Activated CD8-positive, alpha-beta T cell treated with anti-CD3 and anti-CD28 coated beads, Interleukin-2, amount 10 ng/mL, durations not matched to agents 7 days and 5 days (primary cell): ENCODE measurements around the gene GPRIN3. TPM values are rescaled to one million over a fixed set of nuclear protein-coding genes. Genes with fewer than 3 reads are reported as not detected.
"Not testable (repeated sequence)": the region's sequence is repeated elsewhere in the genome, so short reads cannot be mapped to it uniquely, and the experiment has no call there.

Source experiments
- ATAC-seq: fragments of 150-1000 bp; cut with Tn5 transposase; one replicate; pipeline ENCODE4 v1.10.0; 2021; ENCODE audit warnings: moderate library complexity
- CTCF ChIA-PET: fragments of 350-600 bp; sonication (Branson Sonifier 250); formaldehyde crosslinking; loops from one replicate; lab custom pipeline; 2021; ENCODE audit warnings: antibody characterized with exemption; lab: Charles Lee
- POLR2A ChIA-PET: fragments of 350-600 bp; sonication (Branson Sonifier 250); formaldehyde crosslinking; loops from one replicate; lab custom pipeline; 2021; ENCODE audit warnings: antibody characterized with exemption; lab: Charles Lee
- DNase-seq: peaks from one replicate; pipeline ENCODE4 v3.0.0-alpha.2; 2020
- H3K27ac Mint-ChIP-seq: one replicate; pipeline ENCODE4 v1.8.0; 2021; ENCODE audit warnings: mild to moderate bottlenecking, mixed read lengths
- H3K27me3 Mint-ChIP-seq: one replicate; pipeline ENCODE4 v1.8.0; 2021; ENCODE audit warnings: low read depth, mixed read lengths
- H3K36me3 Mint-ChIP-seq: one replicate; pipeline ENCODE4 v1.8.0; 2021; ENCODE audit warnings: low read depth, mixed read lengths
- H3K4me1 Mint-ChIP-seq: one replicate; pipeline ENCODE4 v1.8.0; 2021; ENCODE audit warnings: low read depth, mixed read lengths
- H3K4me3 Mint-ChIP-seq: one replicate; pipeline ENCODE4 v1.8.0; 2021; ENCODE audit warnings: mild to moderate bottlenecking, mixed read lengths
- H3K9me3 Mint-ChIP-seq: one replicate; pipeline ENCODE4 v1.8.0; 2022; ENCODE audit warnings: mixed read lengths; ENCODE audit not compliant: insufficient read depth
- total RNA-seq, 2 experiments: library from RNA; stranded (reverse); gene quantifications; one replicate each; pipeline ENCODE4 v1.2.3, GENCODE V29; 2021

The GPRIN3 gene
- total RNA-seq, 2 experiments from 2014 or later, result 40.6 to 40.8 TPM

- DNase-seq (no peak), ATAC-seq (no peak)
- ChIA-PET CTCF (interaction anchor here (1.2 to 3.6 kb wide), 11 partner anchors 13 to 51 kb away, joined by 3 to 15 read pairs (median 5); no protein-coding TSS in a partner anchor), POLR2A (interaction anchor here (1.1 to 2.0 kb wide), 3 partner anchors 15 to 39 kb away, joined by 3 to 7 read pairs (median 5); no protein-coding TSS in a partner anchor)
- Mint-ChIP-seq H3K27ac (no peak overlapping the region), H3K4me3 (no peak overlapping the region), H3K4me1 (peaks cover 75% of the 10 kb centered on the region), H3K27me3 (no peaks in the 10 kb centered on the region), H3K9me3 (peaks cover 7% of the 10 kb centered on the region), H3K36me3 (peaks cover 57% of the 10 kb centered on the region)
These were observed 48.1 kb downstream of the GPRIN3 start for GRCh38 chr4:89259301-89260028.

DNA sequence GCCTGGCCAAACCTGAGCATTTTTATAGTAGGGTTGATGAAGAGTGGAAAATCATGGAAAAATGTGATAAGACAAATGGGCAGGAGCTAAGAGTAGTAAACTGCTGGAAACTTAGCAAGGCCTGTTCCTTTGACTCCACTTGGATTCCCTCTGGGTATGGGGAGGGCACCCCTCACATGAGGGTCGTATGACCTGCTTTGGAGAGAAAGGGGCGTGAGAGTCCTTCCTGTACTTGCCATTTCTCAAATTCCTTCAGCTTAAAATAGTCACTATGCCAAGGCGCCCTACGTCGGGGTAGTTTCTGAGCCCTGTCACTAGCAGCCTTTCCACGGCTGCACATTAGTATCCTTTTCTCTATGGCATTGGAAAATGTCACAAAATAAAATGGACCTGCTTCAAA is 49.1 kb downstream of the GPRIN3 start:
- Mint-ChIP-seq H3K9me3 (no peaks in the 10 kb centered on the region), H3K27me3 (no peaks in the 10 kb centered on the region), H3K4me3 (no peak overlapping the region), H3K27ac (no peak overlapping the region), H3K36me3 (peaks cover 55% of the 10 kb centered on the region), H3K4me1 (peaks cover 74% of the 10 kb centered on the region)
- POLR2A ChIA-PET, result interaction anchor here (0.7 to 1.1 kb wide), 2 partner anchors 14 to 26 kb away, joined by 3 read pairs; no protein-coding TSS in a partner anchor
- CTCF ChIA-PET, result interaction anchor here (1.2 to 2.6 kb wide), 11 partner anchors 14 to 52 kb away, joined by 3 to 10 read pairs (median 5); no protein-coding TSS in a partner anchor
- DNase-seq (no peak), ATAC-seq (no peak)

DNA sequence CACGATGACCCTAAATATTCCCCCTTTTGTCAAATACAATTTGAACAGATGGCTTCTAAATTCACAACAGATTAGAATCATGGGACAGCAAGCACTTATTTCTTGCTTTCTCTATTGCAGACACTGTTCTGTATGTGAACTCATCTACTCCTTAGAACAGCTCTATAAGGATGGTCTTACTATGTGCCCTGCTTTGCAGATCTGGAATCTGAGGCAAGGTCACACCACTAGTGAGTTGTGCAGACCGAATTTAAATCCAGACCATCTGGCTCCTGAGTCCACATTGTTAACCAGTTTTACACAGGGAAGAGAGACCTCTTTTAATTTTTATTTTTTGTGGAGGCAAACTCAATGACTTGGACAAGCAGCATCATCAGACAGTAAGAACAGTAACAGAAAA is 50.2 kb downstream of the GPRIN3 start:
- DNase-seq (no peak), ATAC-seq (no peak)
- Mint-ChIP-seq H3K36me3 (peaks cover 49% of the 10 kb centered on the region), H3K4me1 (peaks cover 74% of the 10 kb centered on the region), H3K27ac (peak overlapping the region; percentile 36), H3K27me3 (no peaks in the 10 kb centered on the region), H3K9me3 (no peaks in the 10 kb centered on the region), H3K4me3 (no peak overlapping the region)
- CTCF ChIA-PET, result interaction anchor here (0.6 to 2.7 kb wide), 8 partner anchors 19 to 51 kb away, joined by 3 to 14 read pairs (median 4); no protein-coding TSS in a partner anchor
- POLR2A ChIA-PET, result interaction anchor here (0.6 kb wide), 1 partner anchor 469 kb away, joined by 3 read pairs; no protein-coding TSS in a partner anchor

DNA sequence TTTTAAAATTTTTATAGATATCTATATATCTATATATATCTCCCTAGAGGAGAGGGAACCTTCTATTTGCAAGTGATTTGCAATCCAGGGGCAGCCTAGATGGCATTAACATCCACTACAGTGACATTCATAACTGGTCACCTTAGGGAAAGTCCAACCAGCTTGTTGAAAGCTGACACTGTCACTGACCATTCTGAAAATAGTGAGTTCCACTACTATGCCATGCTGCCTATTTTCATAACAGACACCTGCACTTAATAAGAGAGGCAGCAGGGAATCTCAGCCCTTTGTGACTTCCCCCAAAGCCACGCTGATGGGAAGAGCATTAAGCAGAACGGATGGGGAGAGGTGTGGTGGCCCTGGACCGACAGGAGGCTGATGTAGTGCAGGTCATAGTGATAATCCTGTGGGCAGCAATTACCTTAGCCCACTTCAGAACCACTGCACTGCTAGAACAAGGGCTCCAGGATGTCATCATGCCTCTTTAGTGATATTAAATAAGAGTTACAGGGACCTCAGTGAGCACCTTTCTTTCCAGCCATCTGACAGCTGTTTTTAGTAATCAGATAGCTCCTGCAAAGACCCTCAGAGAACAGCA is 51.3 kb downstream of the GPRIN3 start:
- POLR2A ChIA-PET, result interaction anchor here (1.6 kb wide), 1 partner anchor 19 kb away, joined by 4 read pairs; no protein-coding TSS in a partner anchor
- Mint-ChIP-seq H3K36me3 (peaks cover 53% of the 10 kb centered on the region), H3K9me3 (no peaks in the 10 kb centered on the region), H3K27me3 (no peaks in the 10 kb centered on the region), H3K4me1 (peaks cover 75% of the 10 kb centered on the region), H3K4me3 (no peak overlapping the region), H3K27ac (peak overlapping the region; percentile 44)
- no peak for ATAC-seq
- CTCF ChIA-PET, result interaction anchor here (0.9 to 2.7 kb wide), 23 partner anchors 9 to 658 kb away, joined by 3 to 20 read pairs (median 5); no protein-coding TSS in a partner anchor
- no peak for DNase-seq

GRCh38 chr4:89254847-89255246 is 52.8 kb downstream of the GPRIN3 start:
- ATAC-seq (peak; percentile 57), DNase-seq (peak; percentile 53)
- POLR2A ChIA-PET, result interaction anchor here (1.0 kb wide), 1 partner anchor 52 kb away, joined by 3 read pairs; the partner anchor contains the start of gene GPRIN3
- Mint-ChIP-seq H3K36me3 (peaks cover 45% of the 10 kb centered on the region), H3K9me3 (no peaks in the 10 kb centered on the region), H3K4me3 (no peak overlapping the region), H3K27me3 (no peaks in the 10 kb centered on the region), H3K4me1 (peaks cover 64% of the 10 kb centered on the region), H3K27ac (peak overlapping the region; percentile 25)
- CTCF ChIA-PET, result interaction anchor here (0.7 to 3.8 kb wide), 30 partner anchors 10 to 181 kb away, joined by 3 to 20 read pairs (median 4); partner anchors contain the start of gene GPRIN3

GRCh38 chr4:89254347-89254746 is 53.3 kb downstream of the GPRIN3 start:
- CTCF ChIA-PET, result interaction anchor here (0.7 to 3.8 kb wide), 13 partner anchors 10 to 181 kb away, joined by 3 to 17 read pairs (median 5); partner anchors contain the start of gene GPRIN3
- DNase-seq, result not testable (repeated sequence)

DNA sequence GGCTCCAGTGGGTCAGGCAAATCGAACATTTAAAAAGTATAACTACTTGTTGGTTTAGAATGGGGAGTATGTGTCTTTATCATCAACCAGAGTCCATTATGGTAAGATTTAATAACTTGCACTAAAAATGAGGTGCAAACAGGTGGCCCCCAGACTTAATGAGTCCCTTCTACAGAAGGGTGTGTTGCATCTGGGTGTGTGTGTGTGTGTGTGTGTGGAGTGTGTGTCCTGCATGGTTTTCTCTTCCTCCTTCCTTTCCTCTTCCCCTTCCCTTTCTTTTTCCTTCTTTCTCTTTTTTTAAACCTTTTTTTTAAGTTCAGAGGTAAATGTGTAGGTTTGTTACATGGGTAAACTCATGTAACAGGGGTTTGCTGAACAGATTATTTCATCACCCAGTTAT is 53.7 kb downstream of the GPRIN3 start:
- no peak for DNase-seq
- ChIA-PET CTCF (interaction anchor here (0.7 to 3.8 kb wide), 9 partner anchors 10 to 181 kb away, joined by 3 to 17 read pairs (median 5); partner anchors contain the start of gene GPRIN3), POLR2A (no interaction called here)
- no peak for ATAC-seq
- Mint-ChIP-seq H3K27ac (no peak overlapping the region), H3K9me3 (no peaks in the 10 kb centered on the region), H3K4me1 (peaks cover 59% of the 10 kb centered on the region), H3K27me3 (no peaks in the 10 kb centered on the region), H3K36me3 (peaks cover 53% of the 10 kb centered on the region), H3K4me3 (no peak overlapping the region)

More at GRCh38 chr4:89254347-89254746, 53.3 kb downstream of the GPRIN3 start:
- H3K4me3 Mint-ChIP-seq, H3K9me3 Mint-ChIP-seq, H3K27me3 Mint-ChIP-seq, POLR2A ChIA-PET, H3K27ac Mint-ChIP-seq, ATAC-seq: not testable (repeated sequence)
- peaks cover 61% of the 10 kb centered on the region for H3K4me1 Mint-ChIP-seq
- peaks cover 50% of the 10 kb centered on the region for H3K36me3 Mint-ChIP-seq

DNA sequence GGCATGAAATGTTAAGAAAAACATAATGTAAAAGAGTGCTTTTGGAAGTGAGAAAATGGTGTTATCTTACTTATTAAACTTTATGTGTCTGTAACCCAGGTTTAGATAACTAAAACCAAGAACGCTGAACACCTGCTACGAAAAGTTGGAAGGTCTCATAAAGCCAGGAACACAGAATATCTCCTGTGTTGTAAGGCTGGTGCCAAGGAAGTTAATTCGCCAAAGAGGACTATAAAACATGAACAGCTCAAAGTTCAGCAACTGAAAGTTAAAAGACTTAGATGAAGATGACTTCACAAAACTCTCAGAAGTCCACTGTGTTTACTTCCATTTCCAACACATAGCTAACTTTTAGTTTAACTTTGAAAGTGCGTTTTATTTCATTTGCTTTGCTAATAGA is 54.3 kb downstream of the GPRIN3 start:
- ATAC-seq (no peak), DNase-seq (no peak)
- Mint-ChIP-seq H3K4me1 (peaks cover 54% of the 10 kb centered on the region), H3K36me3 (peaks cover 55% of the 10 kb centered on the region), H3K4me3 (no peak overlapping the region), H3K27me3 (no peaks in the 10 kb centered on the region), H3K9me3 (no peaks in the 10 kb centered on the region), H3K27ac (no peak overlapping the region)
- ChIA-PET CTCF (interaction anchor here (0.8 to 3.8 kb wide), 9 partner anchors 11 to 182 kb away, joined by 3 to 17 read pairs (median 4); partner anchors contain the start of gene GPRIN3), POLR2A (no interaction called here)

DNA sequence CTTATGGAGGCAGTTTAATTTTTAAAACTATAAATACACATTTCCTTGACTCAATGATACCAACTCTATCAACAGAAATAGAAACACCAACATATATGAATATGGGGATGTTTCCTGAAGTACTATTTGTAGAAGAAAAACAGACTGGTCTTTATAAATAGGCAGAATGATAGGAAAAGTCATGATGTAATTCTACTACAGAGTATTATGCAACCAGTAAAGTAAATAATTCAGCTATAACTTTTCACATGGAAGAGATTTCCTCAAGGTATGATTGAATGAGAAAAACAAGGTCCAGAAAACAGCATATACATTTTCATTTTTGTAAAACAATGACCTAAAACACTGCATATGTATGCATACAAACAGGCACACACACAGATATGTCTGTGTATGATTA is 56.2 kb downstream of the GPRIN3 start:
- no peak for DNase-seq
- ATAC-seq, result no peak
- Mint-ChIP-seq H3K27ac (no peak overlapping the region), H3K36me3 (peaks cover 63% of the 10 kb centered on the region), H3K9me3 (no peaks in the 10 kb centered on the region), H3K27me3 (no peaks in the 10 kb centered on the region), H3K4me3 (no peak overlapping the region), H3K4me1 (peaks cover 37% of the 10 kb centered on the region)
- ChIA-PET CTCF (interaction anchor here (1.0 to 3.0 kb wide), 4 partner anchors 23 to 35 kb away, joined by 3 to 11 read pairs (median 6); no protein-coding TSS in a partner anchor), POLR2A (no interaction called here)

- CTCF ChIA-PET, result interaction anchor here (0.6 kb wide), 1 partner anchor 247 kb away, joined by 3 read pairs; no protein-coding TSS in a partner anchor
- Mint-ChIP-seq H3K4me1 (peaks cover 30% of the 10 kb centered on the region), H3K36me3 (peaks cover 68% of the 10 kb centered on the region), H3K27me3 (no peaks in the 10 kb centered on the region), H3K27ac (no peak overlapping the region), H3K4me3 (no peak overlapping the region), H3K9me3 (no peaks in the 10 kb centered on the region)
- no peak for DNase-seq
- POLR2A ChIA-PET, result no interaction called here
- ATAC-seq, result no peak
These were observed 57.8 kb downstream of the GPRIN3 start for GRCh38 chr4:89249716-89250361.

DNA sequence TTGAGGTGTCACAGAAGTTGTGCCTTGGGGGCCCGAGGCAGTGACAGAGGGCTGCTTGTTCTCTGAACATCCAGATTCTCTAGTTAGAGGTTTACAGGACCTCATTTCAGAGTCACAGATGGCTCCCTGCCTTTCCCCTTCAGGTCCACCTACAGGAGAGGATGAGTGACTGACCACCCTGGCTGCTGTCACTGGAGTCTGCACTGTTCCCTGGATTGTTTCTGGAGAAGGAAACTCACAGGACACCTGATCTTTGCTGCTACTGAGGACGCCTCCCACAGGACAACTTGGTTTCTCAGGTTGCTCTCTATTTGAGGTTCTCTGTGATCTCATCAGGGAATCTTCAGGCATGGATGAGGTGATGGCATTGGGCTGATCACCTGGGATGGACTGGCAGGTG is 58.3 kb downstream of the GPRIN3 start:
- no peak for ATAC-seq
- ChIA-PET POLR2A (no interaction called here), CTCF (interaction anchor here (1.8 to 2.2 kb wide), 2 partner anchors 23 to 186 kb away, joined by 5 to 6 read pairs; no protein-coding TSS in a partner anchor)
- Mint-ChIP-seq H3K36me3 (peaks cover 64% of the 10 kb centered on the region), H3K9me3 (no peaks in the 10 kb centered on the region), H3K27ac (no peak overlapping the region), H3K4me1 (peaks cover 28% of the 10 kb centered on the region), H3K4me3 (no peak overlapping the region), H3K27me3 (no peaks in the 10 kb centered on the region)
- no peak for DNase-seq
